NCI-H345 treated with DMSO at 0.1 percent for 48 hours (cell line): ENCODE measurements around the gene RTN4R.
"Not testable (repeated sequence)": the region's sequence is repeated elsewhere in the genome, so short reads cannot be mapped to it uniquely, and the experiment has no call there.

ENCODE experiments used
- DNase-seq: peaks from one replicate; lab custom pipeline; 2025; ENCODE audit not compliant: unreplicated experiment; lab: John Stamatoyannopoulos, UW

The RTN4R gene

GRCh38 chr22:20272700-20273099 lies 4.6 kb upstream of the RTN4R start:
- DNase-seq = no peak

GRCh38 chr22:20272174-20272573 lies 4.1 kb upstream of the RTN4R start:
- DNase-seq = no peak

GRCh38 chr22:20271114-20271994 lies 3.2 kb upstream of the RTN4R start:
- no peak for DNase-seq

- DNase-seq = not testable (repeated sequence)
Measured at GRCh38 chr22:20270190-20271113, 2.3 kb upstream of the RTN4R start.

DNA sequence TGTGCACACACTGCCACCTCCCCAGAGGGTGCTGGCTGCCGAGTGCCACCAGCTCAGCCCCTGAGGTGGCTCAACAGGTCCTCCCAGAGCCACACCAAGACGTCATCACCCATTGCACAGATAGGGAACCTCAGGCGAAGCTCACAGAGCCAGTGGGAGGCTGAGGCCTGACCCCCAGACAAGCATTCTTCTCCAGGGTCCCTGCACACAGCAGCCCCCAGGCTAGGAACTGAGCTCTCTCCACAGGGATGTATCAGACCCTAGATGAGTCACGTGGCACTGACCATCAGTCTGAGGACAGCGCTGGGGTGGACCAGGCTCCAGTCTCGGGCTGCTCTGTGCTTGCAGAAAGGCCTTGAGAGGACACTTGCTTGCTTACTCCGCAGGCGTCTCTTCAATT lies 1.6 kb upstream of the RTN4R start:
- DNase-seq = not testable (repeated sequence)

DNA sequence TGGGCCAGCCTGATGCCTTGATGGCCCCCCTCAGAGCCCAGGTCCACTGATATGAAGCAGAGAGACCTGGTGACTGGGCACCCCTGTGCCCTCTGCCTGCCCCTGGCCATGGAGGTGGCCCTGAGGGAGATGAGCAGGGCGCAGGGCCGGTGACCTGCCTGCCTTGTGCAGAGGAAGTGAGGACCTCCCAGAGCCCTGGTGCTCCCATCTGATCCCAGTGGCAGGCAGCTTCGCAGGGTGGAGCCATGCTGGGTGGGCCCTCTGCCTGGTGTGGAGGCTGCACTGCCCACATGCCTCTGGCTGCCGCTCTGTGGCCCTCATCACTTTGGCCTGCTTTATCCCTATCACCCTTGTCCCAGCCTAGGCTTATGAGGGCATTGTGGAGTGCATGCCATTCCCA lies 1.1 kb upstream of the RTN4R start:
- DNase-seq = not testable (repeated sequence)

DNA sequence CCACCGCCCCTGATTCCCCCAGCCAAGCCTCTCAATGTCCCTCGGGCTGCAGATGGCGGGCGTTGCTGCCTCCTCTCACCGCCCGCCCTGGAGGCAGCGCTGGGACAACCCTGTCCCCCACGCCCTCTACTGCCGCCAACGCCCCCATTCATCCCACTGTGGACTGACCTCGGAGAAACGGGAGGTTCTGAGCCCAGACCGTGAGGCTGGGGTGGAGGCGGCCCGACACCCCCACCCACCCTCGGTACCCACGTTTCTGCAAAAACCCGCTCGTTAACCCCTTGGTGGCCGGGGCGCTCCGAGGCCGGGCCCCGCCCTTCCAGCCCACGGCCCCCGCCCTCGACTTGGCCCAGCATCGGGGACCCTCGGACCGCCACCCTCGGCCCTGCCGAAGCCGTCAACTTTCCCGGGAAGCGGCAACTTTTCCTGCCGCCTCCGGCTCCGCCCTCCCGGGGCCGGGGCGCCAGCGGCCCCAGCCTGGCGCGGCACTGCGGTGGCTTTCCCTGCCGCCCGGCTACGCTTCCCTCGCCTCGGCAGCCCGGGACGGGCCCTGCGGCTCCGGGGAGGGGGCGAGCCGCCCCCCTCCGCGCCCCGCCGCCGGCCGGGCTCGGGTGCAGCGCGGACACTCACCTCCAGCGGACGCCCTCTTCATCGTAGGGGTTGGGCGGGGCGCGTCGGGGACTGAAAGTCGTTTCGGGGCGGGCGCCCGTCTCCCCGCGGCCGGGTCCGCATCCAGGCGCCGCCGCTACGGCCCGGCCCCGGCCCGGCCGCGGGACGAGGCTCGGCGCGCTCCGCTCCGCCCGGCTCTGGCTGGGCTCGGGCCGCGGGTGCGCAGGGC lies 458 bp downstream of the RTN4R start:
- DNase-seq = no peak

GRCh38 chr22:20266667-20267440 lies 1.3 kb downstream of the RTN4R start:
- DNase-seq = not testable (repeated sequence)

- DNase-seq = not testable (repeated sequence)
Measured at GRCh38 chr22:20265772-20266666, 2.1 kb downstream of the RTN4R start.

GRCh38 chr22:20264614-20265452 lies 3.3 kb downstream of the RTN4R start:
- no peak for DNase-seq

DNA sequence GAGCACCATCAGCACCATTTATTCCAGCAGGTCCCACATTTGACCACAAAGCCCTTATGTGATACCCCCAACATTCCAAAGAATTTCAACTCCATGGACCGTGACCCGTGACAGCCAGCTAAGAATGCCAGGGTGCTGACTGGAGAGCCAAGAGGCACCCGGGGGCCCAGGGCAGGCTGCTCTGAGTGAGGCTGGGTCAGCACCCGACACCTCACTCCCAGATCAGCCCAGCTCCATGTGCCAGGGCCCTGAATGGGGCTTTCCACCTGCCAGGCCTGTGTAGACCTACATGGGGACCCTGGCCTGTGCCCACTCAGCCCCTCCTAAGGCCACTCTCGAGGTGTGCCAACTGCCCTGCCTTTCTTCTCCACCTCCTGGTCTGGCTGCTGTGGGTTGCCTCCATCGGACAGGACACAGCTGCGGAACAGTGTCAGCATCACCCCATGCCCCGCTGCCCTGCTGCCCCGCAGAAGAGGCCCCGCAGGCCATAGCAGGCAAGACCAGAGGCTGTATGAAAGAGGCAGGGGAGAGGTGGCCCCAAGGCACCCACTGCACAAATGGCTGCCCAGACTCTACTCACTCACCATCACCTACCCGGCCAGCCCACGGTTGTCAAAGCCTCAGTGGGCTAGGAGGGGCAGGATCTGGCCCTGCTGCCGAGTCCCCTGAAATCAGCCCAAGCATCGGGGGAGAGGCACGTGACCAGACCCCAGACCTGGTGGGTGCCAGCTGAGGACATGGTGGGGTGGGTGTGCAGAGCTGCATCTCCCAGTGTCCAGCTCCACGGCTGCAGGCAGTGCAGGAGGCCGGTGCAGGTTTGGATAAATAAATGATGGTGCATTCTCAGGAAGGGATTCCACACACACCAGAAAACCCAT lies 4.5 kb downstream of the RTN4R start:
- DNase-seq = not testable (repeated sequence)

- DNase-seq = no peak
Measured at GRCh38 chr22:20262582-20263147, 5.5 kb downstream of the RTN4R start.

DNA sequence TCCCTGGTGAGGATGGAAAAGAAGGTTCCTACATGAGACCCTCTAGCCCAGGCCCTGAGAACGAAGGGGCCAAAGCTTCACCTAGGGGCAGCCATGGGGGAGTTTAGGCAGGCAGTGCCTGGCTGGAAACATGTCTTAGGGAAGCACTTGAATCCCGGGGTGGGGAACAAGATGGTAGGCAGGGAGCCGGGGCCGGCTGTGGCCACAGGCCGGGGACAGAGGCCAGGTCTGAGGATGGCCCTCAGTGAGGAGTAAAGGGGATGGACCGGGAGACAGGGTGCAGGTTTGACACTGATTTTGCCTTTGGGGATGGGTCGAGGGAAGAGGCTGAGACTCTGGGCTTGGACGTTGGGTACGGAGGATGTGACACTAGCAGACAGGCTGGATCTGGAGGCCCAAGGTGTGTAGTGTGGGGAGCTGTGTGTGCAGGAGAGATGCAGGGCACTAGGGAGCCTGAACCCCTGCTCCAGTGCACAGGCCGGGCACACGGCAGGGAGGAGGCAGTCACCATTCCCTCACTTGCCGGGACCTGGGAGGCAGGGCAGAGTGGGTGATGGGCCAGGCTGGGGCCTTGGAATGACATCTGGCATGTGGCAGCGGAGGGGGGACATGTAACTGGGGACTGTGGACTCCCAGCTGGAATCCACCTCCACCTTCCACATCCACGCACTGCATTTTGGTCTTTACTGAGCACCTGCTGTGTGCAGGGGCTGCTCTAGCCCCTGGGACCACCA lies 6.1 kb downstream of the RTN4R start:
- DNase-seq = no peak

DNA sequence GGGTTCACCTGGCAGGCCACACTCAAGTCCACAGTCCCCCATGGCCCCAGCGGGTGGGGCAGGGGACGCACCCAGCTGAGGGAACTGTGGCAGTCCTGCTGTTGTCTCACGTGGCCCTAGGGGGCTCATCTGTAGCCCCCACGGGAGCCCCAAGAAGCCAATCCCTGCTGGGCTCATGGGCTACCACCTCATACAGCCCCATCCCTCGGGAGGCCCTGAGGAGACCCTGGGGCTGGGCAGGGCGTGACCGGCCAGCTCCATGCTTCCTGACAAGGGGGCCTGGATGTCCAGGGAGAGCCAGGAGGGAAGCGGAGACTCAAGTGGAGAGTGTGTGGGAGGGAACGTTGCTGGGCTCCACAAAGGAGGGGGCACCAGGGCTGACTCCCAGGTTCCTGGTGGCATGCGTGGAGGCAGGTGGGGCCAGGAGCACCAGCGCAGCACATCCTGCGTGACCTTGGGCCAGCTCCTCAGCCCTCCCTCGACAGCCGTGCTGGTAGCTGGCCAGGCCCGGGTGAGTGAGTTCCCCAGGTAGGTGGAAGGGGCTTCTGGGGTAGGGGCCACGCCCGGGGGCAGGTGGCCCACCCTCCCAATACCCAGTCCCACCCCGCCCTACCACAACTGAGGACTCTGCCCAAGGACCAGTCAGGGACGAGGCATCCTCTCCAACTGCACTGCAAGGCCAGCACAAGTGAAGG lies 7.9 kb downstream of the RTN4R start:
- DNase-seq = no peak

DNA sequence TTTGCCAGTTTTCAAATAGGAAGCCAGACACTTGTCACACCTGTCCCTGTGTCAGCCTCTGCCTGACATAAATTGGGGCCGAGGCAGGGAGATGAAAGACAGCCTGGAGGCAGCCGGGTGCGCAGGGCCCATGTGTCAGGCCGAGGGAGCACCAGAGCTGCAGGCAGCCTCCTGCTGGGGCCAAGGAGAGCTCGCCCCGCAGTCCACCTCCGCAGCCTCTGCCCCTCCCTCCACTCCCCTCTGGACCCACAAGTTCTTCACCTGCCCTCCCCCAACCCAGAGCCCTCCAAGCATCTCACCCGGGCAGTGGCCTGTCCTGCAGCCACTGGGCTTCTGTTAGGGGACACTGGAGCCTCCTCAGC lies 8.8 kb downstream of the RTN4R start:
- DNase-seq = no peak
